H1 (cell line): ENCODE measurements around the gene GABRR1. TPM values are rescaled to one million over a fixed set of nuclear protein-coding genes. Genes with fewer than 3 reads are reported as not detected.

Source experiments
- ATF3 ChIP-seq: IDR thresholded peaks from 2 replicates; pipeline ENCODE4 v1.6.1; 2011; ENCODE audit warnings: low read depth, mild to moderate bottlenecking, low read length; ENCODE audit not compliant: insufficient read depth
- CTBP2 ChIP-seq: IDR thresholded peaks from 2 replicates; pipeline ENCODE4 v1.7.0; 2011; ENCODE audit warnings: borderline replicate concordance, mild to moderate bottlenecking, moderate library complexity, mixed read lengths, low read length; ENCODE audit not compliant: insufficient read depth, insufficient read length
- FOSL1 ChIP-seq: IDR thresholded peaks from 2 replicates; pipeline ENCODE4 v1.6.1; 2011; ENCODE audit warnings: mild to moderate bottlenecking, low read depth, low read length, moderate library complexity; ENCODE audit not compliant: insufficient read depth
- GTF2F1 ChIP-seq: IDR thresholded peaks from 2 replicates; pipeline ENCODE4 v1.6.1; 2012; ENCODE audit warnings: low read depth, low read length, improper control_type of control experiment, borderline replicate concordance
- POLR2A ChIP-seq, 2 experiments: IDR thresholded peaks; 1 replicate in 1 of 2; 2 replicates in 1 of 2; pipeline ENCODE4 v1.6.1; 2011; ENCODE audit warnings: low read depth in 2 of 2, low read length in 2 of 2, mild to moderate bottlenecking in 2 of 2; ENCODE audit errors: control extremely low read depth in 1 of 2
- YY1 ChIP-seq: IDR thresholded peaks from 2 replicates; pipeline ENCODE4 v1.6.1; 2011; ENCODE audit warnings: low read depth, mild to moderate bottlenecking, low read length
- ZNF274 ChIP-seq: IDR thresholded peaks from 2 replicates; pipeline ENCODE4 v1.7.0; 2012; ENCODE audit warnings: low read length, borderline replicate concordance; ENCODE audit errors: extremely low read depth
- polyA plus RNA-seq, 7 experiments: library from polyadenylated mRNA; depleted of rRNA in 3 of 7; stranded (reverse) in 5 of 7; unstranded in 2 of 7; fragments of >200 nt in 5 of 7; fragments of 200-250 nt in 2 of 7; gene quantifications; 1 replicate in 5 of 7; 2 replicates in 1 of 7; 4 replicates in 1 of 7; pipeline versions ENCODE4 v1.2.1 to v1.2.3, GENCODE V29; 2011 to 2013; ENCODE audit warnings: missing spikeins in 2 of 7, mixed read lengths in 2 of 7
- total RNA-seq: library from RNA; stranded (reverse); fragmentation: NEBNext Ultra II Directional; extraction: Animal tissue kit (Norgen Biotek cat#: 25700); gene quantifications from 2 replicates; pipeline ENCODE4 v1.2.1, GENCODE V29; 2021

Gene GABRR1
- total and polyA plus RNA-seq, 2 of the 8 experiments (the other 6 are each of a cell fraction or from before 2014, with no cell fraction given) = 0.60 to 0.63 TPM

DNA sequence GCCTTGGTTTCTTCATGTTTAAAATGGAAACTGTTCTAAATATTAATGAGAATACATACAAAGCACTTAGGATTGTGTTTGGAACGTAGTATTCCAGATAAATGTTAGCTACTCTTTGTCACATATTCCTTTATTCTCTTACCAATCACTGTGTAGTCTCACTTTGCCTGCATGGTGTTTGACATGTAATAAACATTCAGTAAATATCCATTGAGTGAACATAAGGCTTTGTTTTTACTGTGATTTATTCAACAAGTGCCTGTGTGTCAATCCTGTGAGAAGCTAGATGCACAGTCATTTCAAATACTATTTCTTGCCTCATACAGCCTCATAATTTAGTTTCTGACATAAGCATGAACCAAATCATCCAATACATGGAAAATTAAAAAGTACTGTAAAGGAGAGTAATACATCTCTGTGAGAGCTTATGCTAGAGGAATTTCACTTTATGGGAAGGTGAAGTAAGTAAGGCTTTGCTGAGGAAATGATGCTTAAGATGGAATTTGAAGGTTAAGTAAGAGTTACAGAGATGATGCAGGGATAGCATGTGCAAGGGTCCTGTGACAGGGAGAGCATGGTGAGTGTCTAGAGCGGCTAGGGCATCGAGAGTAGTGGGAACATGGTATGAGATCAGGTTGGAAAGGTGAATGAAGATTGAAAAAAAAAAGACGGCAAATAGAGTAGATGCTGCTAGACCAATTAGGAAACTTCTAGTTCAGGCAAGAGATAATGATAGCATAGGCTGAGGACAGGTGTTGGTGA lies 56.6 kb downstream of the GABRR1 start (continued):
- TF ChIP-seq FOSL1 = no peak
- no peak for TF ChIP-seq CTBP2
- TF ChIP-seq ZNF274 = no peak
- no peak for TF ChIP-seq ATF3
- no peak for TF ChIP-seq POLR2A (IDR thresholded peaks at IDR 0.05; ENCODE audit: control extremely low read depth in 1 of 2, low read depth in 2 of 2, low read length in 2 of 2)
- no peak for TF ChIP-seq GTF2F1
- TF ChIP-seq YY1 = no peak
